Nephron (organoid): ENCODE measurements around the gene DUS3L.

ENCODE experiments used
- H3K27ac Mint-ChIP-seq, 3 experiments: 2 replicates each; pipeline ENCODE4 v1.8.0; 2020; ENCODE audit warnings: mixed read lengths in 3 of 3, mild to moderate bottlenecking in 2 of 3, moderate library complexity in 1 of 3
- H3K27me3 Mint-ChIP-seq: 2 replicates; pipeline ENCODE4 v1.8.0; 2021; ENCODE audit warnings: low read depth, mild to moderate bottlenecking, moderate library complexity, mixed read lengths
- H3K36me3 Mint-ChIP-seq: 2 replicates; pipeline ENCODE4 v1.8.0; 2020; ENCODE audit warnings: low read depth, mixed read lengths
- H3K4me1 Mint-ChIP-seq: 2 replicates; pipeline ENCODE4 v1.8.0; 2020; ENCODE audit warnings: mixed read lengths
- H3K4me3 Mint-ChIP-seq, 3 experiments: 2 replicates each; pipeline ENCODE4 v1.8.0; 2020; ENCODE audit warnings: mild to moderate bottlenecking in 3 of 3, mixed read lengths in 3 of 3, moderate library complexity in 2 of 3
- H3K9me3 Mint-ChIP-seq: 2 replicates; pipeline ENCODE4 v1.8.0; 2020; ENCODE audit warnings: mixed read lengths
- CTCF ChIP-seq, 3 experiments: fragments of 200-600 bp; sonication (generic); IDR thresholded peaks; one replicate each; pipeline ENCODE4 v1.5.0; 2021; ENCODE audit warnings: antibody characterized with exemption in 3 of 3; ENCODE audit not compliant: unreplicated experiment in 3 of 3

DUS3L gene, protein sequence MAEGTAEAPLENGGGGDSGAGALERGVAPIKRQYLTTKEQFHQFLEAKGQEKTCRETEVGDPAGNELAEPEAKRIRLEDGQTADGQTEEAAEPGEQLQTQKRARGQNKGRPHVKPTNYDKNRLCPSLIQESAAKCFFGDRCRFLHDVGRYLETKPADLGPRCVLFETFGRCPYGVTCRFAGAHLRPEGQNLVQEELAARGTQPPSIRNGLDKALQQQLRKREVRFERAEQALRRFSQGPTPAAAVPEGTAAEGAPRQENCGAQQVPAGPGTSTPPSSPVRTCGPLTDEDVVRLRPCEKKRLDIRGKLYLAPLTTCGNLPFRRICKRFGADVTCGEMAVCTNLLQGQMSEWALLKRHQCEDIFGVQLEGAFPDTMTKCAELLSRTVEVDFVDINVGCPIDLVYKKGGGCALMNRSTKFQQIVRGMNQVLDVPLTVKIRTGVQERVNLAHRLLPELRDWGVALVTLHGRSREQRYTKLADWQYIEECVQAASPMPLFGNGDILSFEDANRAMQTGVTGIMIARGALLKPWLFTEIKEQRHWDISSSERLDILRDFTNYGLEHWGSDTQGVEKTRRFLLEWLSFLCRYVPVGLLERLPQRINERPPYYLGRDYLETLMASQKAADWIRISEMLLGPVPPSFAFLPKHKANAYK

DNA sequence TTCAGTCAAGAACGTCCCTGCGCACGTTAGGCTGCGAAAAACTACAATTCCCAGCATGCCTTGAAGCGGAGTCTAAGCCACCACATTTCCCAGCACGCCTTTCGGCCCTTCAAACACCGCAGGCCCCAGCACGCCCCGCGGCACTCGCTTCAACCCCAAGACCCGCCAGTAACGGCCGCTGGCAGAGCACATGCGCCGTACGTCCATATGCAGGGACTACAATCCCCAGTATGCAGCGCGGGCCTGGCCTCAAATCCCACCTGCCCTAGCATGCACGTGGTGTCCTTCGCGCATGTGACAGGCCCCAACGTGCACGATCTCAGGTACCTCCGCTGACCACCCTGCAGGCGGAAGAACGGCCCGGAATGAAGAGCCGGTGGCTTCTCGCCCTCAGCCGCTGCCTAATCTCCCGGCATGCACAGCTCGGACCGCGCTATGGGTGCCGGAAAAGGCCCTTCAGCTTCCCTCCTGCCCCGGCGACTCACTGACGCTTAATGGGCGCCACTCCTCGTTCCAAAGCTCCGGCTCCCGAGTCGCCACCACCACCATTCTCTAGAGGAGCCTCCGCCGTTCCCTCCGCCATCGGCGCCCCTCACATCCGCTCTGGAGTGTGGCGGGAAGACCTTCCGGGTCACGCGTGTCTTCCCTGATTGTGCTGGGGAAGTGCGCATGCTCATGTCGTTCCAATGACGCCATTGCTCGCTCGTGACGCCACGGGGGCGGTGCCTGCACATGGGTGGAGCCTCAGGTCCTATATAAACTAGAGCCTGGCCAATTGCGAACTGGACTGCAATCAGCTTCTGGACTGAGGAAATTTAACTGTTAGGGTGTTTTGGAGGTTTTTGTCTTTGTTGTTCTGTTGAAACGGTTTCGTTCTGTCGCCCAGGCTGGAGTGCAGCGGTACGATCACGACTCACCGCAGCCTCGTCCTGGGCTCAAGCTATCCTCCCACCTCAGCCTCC lies at the start of gene DUS3L:
Gene DUS3L, minus strand, starts transcription at position 605 of the 962 bp plus-strand sequence. Its CDS starts 22 bp downstream, at position 583.
- Mint-ChIP-seq H3K9me3 (peaks cover 2% of the 10 kb centered on the region), H3K4me3 (peak within 1 kb of the TSS; percentile 97 to 99 (median 98)), H3K4me1 (peaks cover 6% of the 10 kb centered on the region), H3K27me3 (no peaks in the 10 kb centered on the region), H3K36me3 (peaks cover 26% of the 10 kb centered on the region), H3K27ac (peak within 1 kb of the TSS; percentile 97 to 99 (median 99))
- no peak for TF ChIP-seq CTCF (IDR thresholded peaks at IDR 0.05; ENCODE audit: unreplicated experiment in 3 of 3)

GRCh38 chr19:5839065-5840017 lies 48.4 kb upstream of the DUS3L start, which contains the start of gene FUT6:
TSS of gene FUT6 (minus strand) at chr19:5839702. CDS start at chr19:5832567, 7,135 bp downstream.
- H3K36me3 Mint-ChIP-seq, result no peaks in the 10 kb centered on the region
- peak within 1 kb of the TSS; percentile 96 to 99 (median 96) for H3K27ac Mint-ChIP-seq
- H3K9me3 Mint-ChIP-seq, result no peaks in the 10 kb centered on the region
- H3K4me3 Mint-ChIP-seq, result peak within 1 kb of the TSS in 1 of 3 experiments; percentile 64
- H3K4me1 Mint-ChIP-seq, result peaks cover 9% of the 10 kb centered on the region
- H3K27me3 Mint-ChIP-seq, result peaks cover 3% of the 10 kb centered on the region
- TF ChIP-seq CTCF (IDR thresholded peaks at IDR 0.05; ENCODE audit: unreplicated experiment in 3 of 3), result no peak

DNA sequence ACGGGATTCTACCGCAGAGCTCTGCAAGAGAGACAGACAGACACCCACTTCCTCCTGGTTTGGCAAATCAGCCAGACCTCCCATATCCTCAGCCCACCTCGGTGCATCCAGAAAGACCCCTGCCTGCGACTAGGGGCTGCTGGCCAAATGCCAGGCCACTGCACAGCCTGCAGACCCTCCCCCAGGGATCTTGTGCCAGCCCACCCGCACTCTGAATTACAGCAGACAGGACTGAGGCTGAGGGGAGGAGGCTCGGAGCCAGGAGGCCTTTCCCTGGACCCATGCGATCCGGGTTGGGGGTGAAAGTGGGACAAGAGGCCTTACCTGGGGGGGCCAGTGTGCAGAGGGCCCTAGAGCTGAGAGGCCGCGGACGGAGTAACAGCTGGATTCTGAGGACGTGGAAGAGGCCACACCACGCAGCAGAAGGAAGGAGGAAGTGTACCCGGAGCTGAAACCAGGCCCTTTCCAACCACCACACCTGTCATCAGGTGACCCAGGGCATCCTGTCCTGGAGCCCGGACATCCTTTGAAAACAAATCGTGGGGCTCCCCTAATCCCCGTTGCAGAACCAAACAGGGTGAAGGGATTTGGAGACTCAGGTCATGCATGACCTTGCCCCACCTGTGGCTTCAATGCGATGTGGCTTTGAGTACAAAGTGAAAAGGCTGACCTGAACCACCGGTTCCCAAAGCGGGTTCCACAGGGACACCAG lies 47.5 kb upstream of the DUS3L start:
- H3K9me3 Mint-ChIP-seq, result no peaks in the 10 kb centered on the region
- peak overlapping the region in 1 of 3 experiments; percentile 64 for H3K4me3 Mint-ChIP-seq

DNA sequence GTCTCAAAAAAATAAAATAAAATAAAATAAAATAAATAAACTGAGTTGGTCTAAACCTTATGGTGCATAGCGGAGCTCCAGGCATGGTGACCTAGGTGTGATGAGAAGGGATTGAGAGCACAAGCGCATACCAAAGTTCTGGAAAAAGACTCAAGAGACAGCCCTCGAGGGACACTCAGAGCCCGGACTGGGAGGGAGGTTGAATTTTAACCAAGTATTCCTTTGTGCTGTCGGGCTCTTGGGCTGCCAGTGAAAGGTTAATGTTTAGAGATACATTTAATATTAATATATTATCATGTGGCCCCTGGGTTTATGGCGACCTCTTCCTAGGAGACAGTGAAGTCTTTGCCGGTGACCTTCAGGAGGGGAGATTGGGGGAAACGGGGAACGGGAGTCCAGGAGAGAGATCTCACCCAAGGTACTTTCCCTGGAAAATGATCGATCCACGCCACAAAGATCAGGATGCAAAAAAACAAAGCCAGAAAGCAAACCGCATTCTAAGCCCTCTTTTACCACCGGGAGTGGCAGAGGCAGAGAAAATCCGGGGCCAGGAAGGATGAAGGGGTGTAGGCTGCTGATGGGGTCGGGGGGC lies 46.9 kb upstream of the DUS3L start:
- peaks cover 9% of the 10 kb centered on the region for H3K27me3 Mint-ChIP-seq
- peaks cover 9% of the 10 kb centered on the region for H3K4me1 Mint-ChIP-seq
- H3K9me3 Mint-ChIP-seq, result no peaks in the 10 kb centered on the region
- peak overlapping the region; percentile 22 to 64 (median 24) for H3K4me3 Mint-ChIP-seq
- TF ChIP-seq CTCF (IDR thresholded peaks at IDR 0.05; ENCODE audit: unreplicated experiment in 3 of 3), result no peak
- H3K36me3 Mint-ChIP-seq, result no peaks in the 10 kb centered on the region
- peak overlapping the region; percentile 96 to 99 (median 96) for H3K27ac Mint-ChIP-seq

More for the DNA sequence above, 47.5 kb upstream of the DUS3L start:
- H3K4me1 Mint-ChIP-seq, result peaks cover 9% of the 10 kb centered on the region
- no peaks in the 10 kb centered on the region for H3K36me3 Mint-ChIP-seq
- peak overlapping the region; percentile 96 to 99 (median 96) for H3K27ac Mint-ChIP-seq
- peaks cover 4% of the 10 kb centered on the region for H3K27me3 Mint-ChIP-seq
- no peak for TF ChIP-seq CTCF (IDR thresholded peaks at IDR 0.05; ENCODE audit: unreplicated experiment in 3 of 3)
